HG02759 (cell line): ENCODE measurements around the gene TMEM164.

Experiments used
- ATAC-seq: cut with Tn5 transposase; IDR thresholded peaks from one replicate; pipeline ENCODE4 v1.9.1; 2021; ENCODE audit warnings: mild to moderate bottlenecking, moderate library complexity; ENCODE audit not compliant: unreplicated experiment

TMEM164 gene

GRCh38 chrX:110003167-110004156, 548 bp downstream of the TMEM164 start:
- peak; percentile 21 for ATAC-seq

GRCh38 chrX:110004215-110004614, 1.3 kb downstream of the TMEM164 start:
- ATAC-seq: no peak

- no peak for ATAC-seq
Observed at GRCh38 chrX:110004731-110005369, 1.9 kb downstream of the TMEM164 start.

GRCh38 chrX:110006161-110006560, 3.2 kb downstream of the TMEM164 start:
- no peak for ATAC-seq

- no peak for ATAC-seq
Observed at GRCh38 chrX:110006821-110007375, 4.0 kb downstream of the TMEM164 start.

GRCh38 chrX:110008011-110008635, 5.2 kb downstream of the TMEM164 start:
- no peak for ATAC-seq

GRCh38 chrX:110012818-110013485, 10.0 kb downstream of the TMEM164 start:
- ATAC-seq: no peak

- no peak for ATAC-seq
Observed at GRCh38 chrX:110013968-110014367, 11.1 kb downstream of the TMEM164 start.

- ATAC-seq: no peak
Observed at GRCh38 chrX:110015032-110015431, 12.1 kb downstream of the TMEM164 start.

GRCh38 chrX:110015915-110016314, 13.0 kb downstream of the TMEM164 start:
- ATAC-seq: no peak

- ATAC-seq: no peak
Observed at GRCh38 chrX:110020536-110020935, 17.6 kb downstream of the TMEM164 start.

GRCh38 chrX:110021258-110022022, 18.5 kb downstream of the TMEM164 start:
- no peak for ATAC-seq

GRCh38 chrX:110022599-110023448, 19.9 kb downstream of the TMEM164 start:
- peak; percentile 53 for ATAC-seq

- ATAC-seq: no peak
Observed at GRCh38 chrX:110025395-110025794, 22.5 kb downstream of the TMEM164 start.

GRCh38 chrX:110026099-110026844, 23.4 kb downstream of the TMEM164 start:
- ATAC-seq: no peak

- no peak for ATAC-seq
Observed at GRCh38 chrX:110032534-110033147, 29.7 kb downstream of the TMEM164 start.

- no peak for ATAC-seq
Observed at GRCh38 chrX:110034036-110034435, 31.1 kb downstream of the TMEM164 start.
